ENCODE measurements around the gene ELMO2. TPM values are rescaled to one million over a fixed set of nuclear protein-coding genes. Genes with fewer than 3 reads are reported as not detected.

Gene ELMO2
- total RNA-seq, 6 experiments from 2014 or later: 14.9 to 22.9 (median 17.4) TPM

DNA sequence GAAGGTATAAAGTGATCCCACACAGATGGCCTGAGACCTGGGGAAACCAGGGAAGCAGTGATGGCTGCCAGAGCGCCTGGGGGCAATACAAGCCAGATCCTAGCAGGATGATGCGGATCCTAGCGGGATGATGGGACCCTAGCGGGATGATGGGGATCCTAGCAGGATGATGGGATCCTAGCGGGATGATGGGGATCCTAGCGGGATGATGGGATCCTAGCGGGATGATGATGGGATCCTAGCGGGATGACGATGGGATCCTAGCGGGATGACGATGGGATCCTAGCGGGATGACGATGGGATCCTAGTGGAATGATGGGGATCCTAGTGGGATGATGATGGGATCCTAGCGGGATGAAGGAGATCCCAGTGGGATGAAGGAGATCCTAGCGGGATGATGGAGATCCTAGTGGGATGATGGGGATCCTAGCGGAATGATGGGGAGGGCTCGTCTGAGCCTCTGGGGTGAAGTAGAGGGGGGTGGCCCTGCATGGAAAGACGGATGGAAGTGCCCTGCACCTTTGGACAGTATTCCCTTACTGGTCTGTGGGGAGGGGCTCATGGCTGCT lies 54.0 kb downstream of the ELMO2 start:
- intact Hi-C loops (cut with DNase I): loop anchor here in 1 of 2 donors (10.0 kb wide), 2 partner anchors 48 to 218 kb away; partner anchors contain the start of gene CDH22
- Histone ChIP-seq H3K27ac (no peak overlapping the region), H3K9me3 (no peaks in the 10 kb centered on the region), H3K27me3 (no peaks in the 10 kb centered on the region), H3K4me1 (peaks cover 0 to 16% (median 6%) of the 10 kb centered on the region in 4 donors), H3K36me3 (peaks cover 0 to 5% (median 0%) of the 10 kb centered on the region in 4 donors), H3K4me3 (no peak overlapping the region)
- no peak for ATAC-seq
- peak in 1 of 3 donors; percentile 6 for DNase-seq
- TF ChIP-seq POLR2A (IDR thresholded peaks at IDR 0.05) (no peak), CTCF (IDR thresholded peaks at IDR 0.05) (no peak)
- WGBS (ENCODE audit: insufficient coverage, low coverage, low lambda C conversion rate, missing lambda C conversion rate): 91% methylated on average over 17 of the region's 18 CpGs

GRCh38 chr20:46351357-46352058 lies 54.9 kb downstream of the ELMO2 start:
- peaks cover 0 to 5% (median 0%) of the 10 kb centered on the region in 4 donors for H3K36me3 ChIP-seq
- no peak for TF ChIP-seq POLR2A (IDR thresholded peaks at IDR 0.05)
- no peak for TF ChIP-seq CTCF (IDR thresholded peaks at IDR 0.05)
- 80% methylated on average over 1 of the region's 7 CpGs for WGBS (ENCODE audit: insufficient coverage, low coverage, low lambda C conversion rate, missing lambda C conversion rate)
- H3K27me3 ChIP-seq: no peaks in the 10 kb centered on the region
- ATAC-seq (no peak), DNase-seq (no peak)
- peaks cover 0 to 7% (median 2%) of the 10 kb centered on the region in 4 donors for H3K4me1 ChIP-seq
- H3K27ac ChIP-seq: no peak overlapping the region
- intact Hi-C loops (cut with DNase I): loop anchor here in 1 of 2 donors (10.0 kb wide), 2 partner anchors 47 to 217 kb away; partner anchors contain the start of gene CDH22
- H3K9me3 ChIP-seq: no peaks in the 10 kb centered on the region
- no peak overlapping the region for H3K4me3 ChIP-seq

DNA sequence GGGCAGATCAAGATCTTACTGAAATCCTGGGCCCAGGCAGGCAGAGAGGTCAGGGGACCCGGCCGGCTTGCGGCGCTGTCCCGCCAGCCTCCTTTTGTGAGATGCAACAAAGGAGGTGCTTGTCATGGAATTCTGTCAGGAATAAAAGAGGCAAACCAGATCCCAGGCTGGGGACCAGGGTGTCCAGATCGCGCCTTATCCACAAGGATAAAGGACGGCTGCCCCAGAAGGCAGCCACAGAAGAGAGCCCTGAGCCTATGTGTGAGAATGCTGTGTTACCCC lies 55.5 kb downstream of the ELMO2 start:
- no peak for DNase-seq
- TF ChIP-seq CTCF (IDR thresholded peaks at IDR 0.05) (no peak), POLR2A (IDR thresholded peaks at IDR 0.05) (no peak)
- Histone ChIP-seq H3K4me3 (no peak overlapping the region), H3K27ac (no peak overlapping the region), H3K27me3 (no peaks in the 10 kb centered on the region), H3K9me3 (no peaks in the 10 kb centered on the region), H3K36me3 (peaks cover 0 to 5% (median 0%) of the 10 kb centered on the region in 4 donors), H3K4me1 (peaks cover 0 to 5% (median 2%) of the 10 kb centered on the region in 4 donors)
- ATAC-seq: no peak
- no CpG with 5 or more reads among the region's 8 CpGs for WGBS (ENCODE audit: insufficient coverage, low coverage, low lambda C conversion rate, missing lambda C conversion rate)
- intact Hi-C loops (cut with DNase I): loop anchor here in 1 of 2 donors (10.0 kb wide), 2 partner anchors 46 to 216 kb away; partner anchors contain the start of gene CDH22

GRCh38 chr20:46350201-46350985 lies 56.0 kb downstream of the ELMO2 start:
- H3K9me3 ChIP-seq: no peaks in the 10 kb centered on the region
- WGBS (ENCODE audit: insufficient coverage, low coverage, low lambda C conversion rate, missing lambda C conversion rate): 67% methylated on average over 5 of the region's 13 CpGs
- no peak for DNase-seq
- H3K4me1 ChIP-seq: peaks cover 0 to 5% (median 2%) of the 10 kb centered on the region in 4 donors
- peak in 1 of 4 donors; percentile 11 for ATAC-seq
- H3K4me3 ChIP-seq: no peak overlapping the region
- H3K27me3 ChIP-seq: no peaks in the 10 kb centered on the region
- H3K27ac ChIP-seq: no peak overlapping the region
- H3K36me3 ChIP-seq: peaks cover 0 to 5% (median 0%) of the 10 kb centered on the region in 4 donors
- intact Hi-C loops (cut with DNase I): loop anchor here in 1 of 2 donors (10.0 kb wide), 2 partner anchors 46 to 216 kb away; partner anchors contain the start of gene CDH22
- TF ChIP-seq CTCF (IDR thresholded peaks at IDR 0.05) (no peak), POLR2A (IDR thresholded peaks at IDR 0.05) (no peak)
